Fibroblast of upper back skin (primary cell): ENCODE measurements around the gene CACNG6.

Experiments used
- DNase-seq: peaks from one replicate; pipeline ENCODE4 v3.0.0-alpha.2; 2013

Gene CACNG6

GRCh38 chr19:54047616-54048015 lies 56.2 kb downstream of the CACNG6 start:
- DNase-seq, result no peak
